ENCODE results near the gene RUFY1. TPM values are rescaled to one million over a fixed set of nuclear protein-coding genes. Genes with fewer than 3 reads are reported as not detected.
"Not testable (repeated sequence)": the region's sequence is repeated elsewhere in the genome, so short reads cannot be mapped to it uniquely, and the experiment has no call there.

The RUFY1 gene
- total RNA-seq, 4 donors from 2014 or later, result 25.0 to 133 (median 63.6) TPM

DNA sequence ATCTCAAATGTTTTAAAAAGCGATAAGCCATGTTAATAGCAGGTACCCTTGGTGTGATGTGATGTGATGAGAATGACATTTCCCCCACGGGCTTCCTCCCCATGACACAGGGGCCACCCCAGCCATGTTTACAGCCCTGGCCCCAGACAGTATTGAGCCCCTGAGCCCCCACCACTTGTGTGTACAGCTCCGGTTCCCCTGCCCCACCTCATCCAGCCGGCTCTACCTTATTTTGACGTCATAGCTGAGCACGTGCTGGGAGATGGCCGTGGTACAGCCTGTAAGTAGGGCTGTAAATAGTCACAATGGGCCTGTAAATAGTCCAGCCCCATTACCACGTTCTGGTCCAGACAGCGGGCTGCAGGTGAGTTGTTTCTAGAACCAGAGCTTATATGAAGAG, 98.1 kb downstream of the RUFY1 start:
- H3K9me3 ChIP-seq, result no peaks in the 10 kb centered on the region
- H3K36me3 ChIP-seq, result no peaks in the 10 kb centered on the region
- no peaks in the 10 kb centered on the region for H3K27me3 ChIP-seq
- H3K4me3 ChIP-seq, result no peak overlapping the region
- no peaks in the 10 kb centered on the region for H3K4me1 ChIP-seq
- H3K27ac ChIP-seq, result no peak overlapping the region
- TF ChIP-seq POLR2A (IDR thresholded peaks at IDR 0.05), result no peak
- TF ChIP-seq, protein P1, sequence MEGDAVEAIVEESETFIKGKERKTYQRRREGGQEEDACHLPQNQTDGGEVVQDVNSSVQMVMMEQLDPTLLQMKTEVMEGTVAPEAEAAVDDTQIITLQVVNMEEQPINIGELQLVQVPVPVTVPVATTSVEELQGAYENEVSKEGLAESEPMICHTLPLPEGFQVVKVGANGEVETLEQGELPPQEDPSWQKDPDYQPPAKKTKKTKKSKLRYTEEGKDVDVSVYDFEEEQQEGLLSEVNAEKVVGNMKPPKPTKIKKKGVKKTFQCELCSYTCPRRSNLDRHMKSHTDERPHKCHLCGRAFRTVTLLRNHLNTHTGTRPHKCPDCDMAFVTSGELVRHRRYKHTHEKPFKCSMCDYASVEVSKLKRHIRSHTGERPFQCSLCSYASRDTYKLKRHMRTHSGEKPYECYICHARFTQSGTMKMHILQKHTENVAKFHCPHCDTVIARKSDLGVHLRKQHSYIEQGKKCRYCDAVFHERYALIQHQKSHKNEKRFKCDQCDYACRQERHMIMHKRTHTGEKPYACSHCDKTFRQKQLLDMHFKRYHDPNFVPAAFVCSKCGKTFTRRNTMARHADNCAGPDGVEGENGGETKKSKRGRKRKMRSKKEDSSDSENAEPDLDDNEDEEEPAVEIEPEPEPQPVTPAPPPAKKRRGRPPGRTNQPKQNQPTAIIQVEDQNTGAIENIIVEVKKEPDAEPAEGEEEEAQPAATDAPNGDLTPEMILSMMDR (IDR thresholded peaks at IDR 0.05), result no peak
- no peak for DNase-seq

DNA sequence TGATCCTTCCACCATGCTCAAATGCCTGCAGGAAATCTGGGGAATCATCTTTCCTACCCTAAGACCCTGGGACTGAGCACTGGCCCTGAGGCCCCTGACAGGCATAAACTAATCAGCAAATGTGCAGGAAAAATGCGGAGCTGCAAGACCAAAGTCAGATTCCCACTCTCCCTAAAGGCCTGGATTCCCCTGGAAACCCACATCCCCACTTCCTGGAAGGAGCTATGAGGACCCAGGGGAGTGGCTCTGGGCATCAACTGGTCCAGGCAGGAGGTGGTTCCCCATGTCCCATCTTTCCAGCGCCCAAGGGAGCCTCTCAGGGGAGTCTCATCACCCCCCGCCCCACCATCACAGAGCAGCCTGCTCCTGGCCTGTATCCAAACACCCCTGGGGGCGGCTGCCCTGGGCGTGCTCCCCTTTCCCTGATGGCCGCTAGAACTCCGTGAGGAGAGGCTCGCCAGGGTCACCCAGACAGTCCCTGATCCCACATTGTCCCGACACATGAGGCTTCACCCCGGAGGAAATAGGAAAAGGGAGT, 98.9 kb downstream of the RUFY1 start:
- not testable (repeated sequence) for DNase-seq, H3K4me1 ChIP-seq, H3K4me3 ChIP-seq, H3K27me3 ChIP-seq, H3K36me3 ChIP-seq, H3K9me3 ChIP-seq, H3K27ac ChIP-seq

GRCh38 chr5:179650245-179650644, 99.9 kb downstream of the RUFY1 start:
- not testable (repeated sequence) for H3K9me3 ChIP-seq, H3K4me3 ChIP-seq, H3K27me3 ChIP-seq, H3K36me3 ChIP-seq, H3K27ac ChIP-seq, H3K4me1 ChIP-seq, DNase-seq

DNA sequence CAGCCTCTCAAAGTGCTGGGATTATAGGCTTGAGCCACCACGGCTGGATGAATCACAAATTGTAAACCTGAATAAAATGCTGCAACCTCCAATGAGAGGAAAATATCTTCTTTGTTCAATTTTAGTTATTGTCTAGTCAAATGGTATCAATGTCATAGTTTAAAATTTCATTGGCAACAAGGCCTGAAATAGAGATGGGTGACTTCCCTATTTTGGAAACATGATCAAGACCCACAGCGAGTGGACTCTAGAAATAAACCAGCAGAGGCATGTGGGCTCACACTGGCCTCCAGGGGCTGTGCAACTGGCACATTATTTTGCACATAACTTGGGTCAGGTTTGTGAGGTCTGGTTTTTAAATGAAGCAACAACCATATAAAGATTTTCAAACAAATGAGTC, 102.8 kb downstream of the RUFY1 start:
- H3K27ac ChIP-seq, H3K9me3 ChIP-seq, DNase-seq, H3K4me3 ChIP-seq, H3K36me3 ChIP-seq, H3K27me3 ChIP-seq, H3K4me1 ChIP-seq: not testable (repeated sequence)

DNA sequence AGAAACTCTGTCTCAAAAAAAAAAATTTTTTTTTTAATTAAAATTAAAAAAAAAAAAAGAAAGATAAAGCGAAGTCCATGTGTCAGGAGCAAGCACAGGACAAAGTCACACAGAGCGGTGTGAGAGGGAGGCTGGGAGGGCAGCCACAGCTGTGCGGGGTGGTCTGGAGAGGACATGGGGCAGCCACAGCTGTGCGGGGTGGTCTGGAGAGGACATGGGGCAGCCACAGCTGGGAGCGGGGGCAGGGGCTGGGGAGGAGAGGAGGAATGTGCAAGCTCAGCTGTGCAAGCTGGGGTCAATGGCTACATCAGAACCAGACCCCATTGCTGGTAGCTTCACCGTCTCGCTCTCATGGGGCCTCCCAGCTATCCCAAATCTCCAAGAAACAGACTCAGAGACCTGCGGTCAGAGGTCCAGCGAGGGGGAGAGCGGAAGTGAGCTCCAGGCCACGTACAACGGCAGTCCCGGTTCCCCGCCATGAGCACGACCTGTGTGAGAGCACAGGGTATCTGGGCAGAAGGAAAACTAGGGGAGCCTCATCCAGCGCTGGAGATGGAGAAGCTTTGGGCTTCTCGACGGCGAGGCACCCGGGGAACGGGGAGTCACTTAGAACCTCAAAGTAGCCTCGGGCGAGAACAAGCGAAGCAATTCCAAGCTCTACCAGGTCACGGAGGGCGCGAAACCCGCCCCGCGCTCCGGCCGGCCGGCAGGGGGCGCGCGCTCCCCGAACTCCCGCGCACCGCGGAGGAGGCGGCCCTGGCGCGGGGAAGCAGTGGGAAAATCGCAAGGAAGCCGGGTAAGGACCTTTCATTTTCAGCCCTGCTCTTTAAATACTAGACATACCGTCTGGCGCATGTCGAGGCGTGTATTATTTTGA, 107.2 kb downstream of the RUFY1 start:
- not testable (repeated sequence) for H3K9me3 ChIP-seq, H3K27ac ChIP-seq, H3K4me1 ChIP-seq, H3K36me3 ChIP-seq, H3K27me3 ChIP-seq
- peak in 1 of 3 donors; percentile 55 for DNase-seq
- H3K4me3 ChIP-seq, result peak overlapping the region in 2 of 4 donors; percentile 22 to 45

- H3K4me3 ChIP-seq, result peak overlapping the region; percentile 24 to 58 (median 44)
- not testable (repeated sequence) for H3K9me3 ChIP-seq, DNase-seq, H3K27me3 ChIP-seq, H3K36me3 ChIP-seq, H3K4me1 ChIP-seq
- H3K27ac ChIP-seq, result peak overlapping the region in 1 of 4 donors; percentile 71
These were observed 108.0 kb downstream of the RUFY1 start for GRCh38 chr5:179658179-179658856.

Small RNA genes within 50 kb of the gene (small RNA-seq; reads per million reads assigned to genes)
- 0 reads per million in 2 donors for gene AC136628.3
- gene RF00017, result 0 reads per million in 2 donors

Other genes with a start within 250 kb of the RUFY1 start
- gene ADAMTS2, start 205.1 kb upstream of the RUFY1 start, total RNA-seq, result 10 to 100 TPM in 2 of 4 donors, 1 to 10 TPM in 2; 5.3 to 90.0 (median 9.5) TPM
- gene HNRNPH1, start 73.1 kb downstream of the RUFY1 start, total RNA-seq, result 1,000 to 10,000 TPM in 1 of 4 donors, 100 to 1,000 TPM in 3; 566 to 2,149 (median 666) TPM
- not detected for gene CBY3, start 130.5 kb downstream of the RUFY1 start, total RNA-seq
- 100 to 1,000 TPM; 171 to 324 (median 287) TPM for gene CANX, start 148.4 kb downstream of the RUFY1 start, total RNA-seq
- 10 to 100 TPM; 29.6 to 43.1 (median 37.3) TPM for gene MAML1, start 182.3 kb downstream of the RUFY1 start, total RNA-seq
- 10 to 100 TPM in 1 of 4 donors, 1 to 10 TPM in 2, not detected in 1; 1.9 to 12.4 (median 3.6) TPM for gene LTC4S, start 243.4 kb downstream of the RUFY1 start, total RNA-seq